ENCODE results near the gene CADPS2. TPM values are rescaled to one million over a fixed set of nuclear protein-coding genes. Genes with fewer than 3 reads are reported as not detected.
A peak's percentile ranks its signal among the peaks of the same experiment; 100 is the strongest.

The CADPS2 gene
- total RNA-seq, 6 experiments from 2014 or later = 7.6 to 14.7 (median 9.4) TPM

- Histone ChIP-seq H3K4me1 (no peaks in the 10 kb centered on the region), H3K36me3 (no peaks in the 10 kb centered on the region), H3K4me3 (no peak overlapping the region), H3K27ac (no peak overlapping the region), H3K9me3 (no peaks in the 10 kb centered on the region), H3K27me3 (no peaks in the 10 kb centered on the region)
- ATAC-seq (peak in 3 of 4 donors; percentile 14 to 77 (median 35)), DNase-seq (no peak)
- intact Hi-C loops (cut with DNase I) = no loop called here
- 70% methylated on average over 6 of the region's 6 CpGs for WGBS (ENCODE audit: insufficient coverage, low coverage, low lambda C conversion rate, missing lambda C conversion rate)
- TF ChIP-seq POLR2A (IDR thresholded peaks at IDR 0.05) = no peak
- no peak for TF ChIP-seq CTCF (IDR thresholded peaks at IDR 0.05)
Observed at GRCh38 chr7:122339145-122339904, 546.9 kb downstream of the CADPS2 start.

- intact Hi-C loops (cut with DNase I) = no loop called here
- H3K9me3 ChIP-seq = no peaks in the 10 kb centered on the region
- H3K4me1 ChIP-seq = no peaks in the 10 kb centered on the region
- WGBS (ENCODE audit: insufficient coverage, low coverage, low lambda C conversion rate, missing lambda C conversion rate) = 86% methylated on average over 2 of the region's 2 CpGs
- no peak for DNase-seq
- H3K27ac ChIP-seq = no peak overlapping the region
- no peak for TF ChIP-seq CTCF (IDR thresholded peaks at IDR 0.05)
- TF ChIP-seq POLR2A (IDR thresholded peaks at IDR 0.05) = no peak
- H3K36me3 ChIP-seq = no peaks in the 10 kb centered on the region
- no peak overlapping the region for H3K4me3 ChIP-seq
- ATAC-seq = no peak
- no peaks in the 10 kb centered on the region for H3K27me3 ChIP-seq
Observed at GRCh38 chr7:122337011-122337410, 549.2 kb downstream of the CADPS2 start.

GRCh38 chr7:122329145-122329802 is 557.0 kb downstream of the CADPS2 start:
- TF ChIP-seq CTCF (IDR thresholded peaks at IDR 0.05) (no peak), POLR2A (IDR thresholded peaks at IDR 0.05) (no peak)
- H3K27me3 ChIP-seq = no peaks in the 10 kb centered on the region
- no peak overlapping the region for H3K27ac ChIP-seq
- H3K4me1 ChIP-seq = no peaks in the 10 kb centered on the region
- no peaks in the 10 kb centered on the region for H3K36me3 ChIP-seq
- H3K4me3 ChIP-seq = no peak overlapping the region
- intact Hi-C loops (cut with DNase I) = no loop called here
- no peaks in the 10 kb centered on the region for H3K9me3 ChIP-seq
- ATAC-seq (no peak), DNase-seq (no peak)
- 76% methylated on average over 8 of the region's 8 CpGs for WGBS (ENCODE audit: insufficient coverage, low coverage, low lambda C conversion rate, missing lambda C conversion rate)

- no peaks in the 10 kb centered on the region for H3K36me3 ChIP-seq
- no peak overlapping the region for H3K4me3 ChIP-seq
- DNase-seq (no peak), ATAC-seq (no peak)
- no peaks in the 10 kb centered on the region for H3K27me3 ChIP-seq
- WGBS (ENCODE audit: insufficient coverage, low coverage, low lambda C conversion rate, missing lambda C conversion rate) = 78% methylated on average over 3 of the region's 3 CpGs
- no peaks in the 10 kb centered on the region for H3K4me1 ChIP-seq
- H3K9me3 ChIP-seq = no peaks in the 10 kb centered on the region
- no peak overlapping the region for H3K27ac ChIP-seq
- TF ChIP-seq CTCF (IDR thresholded peaks at IDR 0.05) (no peak), POLR2A (IDR thresholded peaks at IDR 0.05) (no peak)
- intact Hi-C loops (cut with DNase I) = no loop called here
Observed at GRCh38 chr7:122327969-122328368, 558.3 kb downstream of the CADPS2 start.

All from right lobe of liver (tissue), 6 donors.